ENCODE results near the gene ACACA. TPM values are rescaled to one million over a fixed set of nuclear protein-coding genes. Genes with fewer than 3 reads are reported as not detected.

The ACACA gene
- total and polyA plus RNA-seq, 2 donors (not counting 1 experiment from before 2014, with no cell fraction given): 45.2 to 123 TPM

GRCh38 chr17:37135576-37135975 is 271.1 kb downstream of the ACACA start:
- Histone ChIP-seq H3K27me3 (ENCODE audit: control insufficient read depth, insufficient read depth, low read length) (no peaks in the 10 kb centered on the region), H2AFZ (ENCODE audit: low read length) (no peak overlapping the region)
- DNase-seq (ENCODE audit: low read depth in 2 of 2): no peak

GRCh38 chr17:37134050-37134449 is 272.6 kb downstream of the ACACA start:
- Histone ChIP-seq H3K79me2 (ENCODE audit: control insufficient read depth, insufficient read depth, low read length) (no peaks in the 10 kb centered on the region), H4K20me1 (ENCODE audit: control insufficient read depth, extremely low read depth, insufficient read depth, low read length) (no peaks in the 10 kb centered on the region), H3K4me1 (ENCODE audit: control insufficient read depth, extremely low read depth, insufficient read depth, low read length) (peaks cover 2% of the 10 kb centered on the region), H3K9me3 (ENCODE audit: control insufficient read depth, insufficient read depth, low read depth, low read length) (no peaks in the 10 kb centered on the region), H3K36me3 (ENCODE audit: control insufficient read depth, insufficient read depth, low read length) (peaks cover 4% of the 10 kb centered on the region), H3K4me3 (replicated peaks in 1 of 4; ENCODE audit: control extremely low read depth in 1 of 4, insufficient read depth in 1 of 4, low read depth in 3 of 4, low read length in 4 of 4) (no peak overlapping the region), H3K9ac (ENCODE audit: insufficient read depth, low read length) (no peak overlapping the region), H3K27ac (ENCODE audit: insufficient read depth, low read length) (no peak overlapping the region), H3K4me2 (ENCODE audit: extremely low read depth, insufficient read depth, low read length) (no peak overlapping the region), H2AFZ (ENCODE audit: low read length) (no peak overlapping the region), H3K27me3 (ENCODE audit: control insufficient read depth, insufficient read depth, low read length) (no peaks in the 10 kb centered on the region)
- TF ChIP-seq CTCF (conservative IDR thresholded peaks at IDR 0.05 in 1 of 2, IDR thresholded peaks at IDR 0.05 in 1 of 2; ENCODE audit: low read depth in 1 of 2, low read length in 2 of 2) (no peak), EZH2 (IDR thresholded peaks at IDR 0.05; ENCODE audit: low read length, missing control alignments) (no peak)
- DNase-seq (ENCODE audit: low read depth in 2 of 2): no peak

More at GRCh38 chr17:37135576-37135975, 271.1 kb downstream of the ACACA start:
- TF ChIP-seq EZH2 (IDR thresholded peaks at IDR 0.05; ENCODE audit: low read length, missing control alignments) (no peak), CTCF (conservative IDR thresholded peaks at IDR 0.05 in 1 of 2, IDR thresholded peaks at IDR 0.05 in 1 of 2; ENCODE audit: low read depth in 1 of 2, low read length in 2 of 2) (no peak)
- Histone ChIP-seq H3K4me1 (ENCODE audit: control insufficient read depth, extremely low read depth, insufficient read depth, low read length) (peaks cover 2% of the 10 kb centered on the region), H3K79me2 (ENCODE audit: control insufficient read depth, insufficient read depth, low read length) (no peaks in the 10 kb centered on the region), H3K4me3 (replicated peaks in 1 of 4; ENCODE audit: control extremely low read depth in 1 of 4, insufficient read depth in 1 of 4, low read depth in 3 of 4, low read length in 4 of 4) (no peak overlapping the region), H3K4me2 (ENCODE audit: extremely low read depth, insufficient read depth, low read length) (no peak overlapping the region), H3K9me3 (ENCODE audit: control insufficient read depth, insufficient read depth, low read depth, low read length) (no peaks in the 10 kb centered on the region), H4K20me1 (ENCODE audit: control insufficient read depth, extremely low read depth, insufficient read depth, low read length) (no peaks in the 10 kb centered on the region), H3K27ac (ENCODE audit: insufficient read depth, low read length) (no peak overlapping the region), H3K9ac (ENCODE audit: insufficient read depth, low read length) (no peak overlapping the region), H3K36me3 (ENCODE audit: control insufficient read depth, insufficient read depth, low read length) (no peaks in the 10 kb centered on the region)

GRCh38 chr17:37133136-37133535 is 273.5 kb downstream of the ACACA start:
- Histone ChIP-seq H3K36me3 (ENCODE audit: control insufficient read depth, insufficient read depth, low read length) (peaks cover 5% of the 10 kb centered on the region), H2AFZ (ENCODE audit: low read length) (no peak overlapping the region), H3K4me2 (ENCODE audit: extremely low read depth, insufficient read depth, low read length) (no peak overlapping the region), H3K27ac (ENCODE audit: insufficient read depth, low read length) (no peak overlapping the region), H3K9ac (ENCODE audit: insufficient read depth, low read length) (no peak overlapping the region), H3K4me3 (replicated peaks in 1 of 4; ENCODE audit: control extremely low read depth in 1 of 4, insufficient read depth in 1 of 4, low read depth in 3 of 4, low read length in 4 of 4) (no peak overlapping the region), H3K27me3 (ENCODE audit: control insufficient read depth, insufficient read depth, low read length) (no peaks in the 10 kb centered on the region), H3K4me1 (ENCODE audit: control insufficient read depth, extremely low read depth, insufficient read depth, low read length) (peaks cover 2% of the 10 kb centered on the region), H4K20me1 (ENCODE audit: control insufficient read depth, extremely low read depth, insufficient read depth, low read length) (no peaks in the 10 kb centered on the region), H3K9me3 (ENCODE audit: control insufficient read depth, insufficient read depth, low read depth, low read length) (no peaks in the 10 kb centered on the region), H3K79me2 (ENCODE audit: control insufficient read depth, insufficient read depth, low read length) (no peaks in the 10 kb centered on the region)
- no peak for DNase-seq (ENCODE audit: low read depth in 2 of 2)
- TF ChIP-seq CTCF (conservative IDR thresholded peaks at IDR 0.05 in 1 of 2, IDR thresholded peaks at IDR 0.05 in 1 of 2; ENCODE audit: low read depth in 1 of 2, low read length in 2 of 2): no peak
- TF ChIP-seq EZH2 (IDR thresholded peaks at IDR 0.05; ENCODE audit: low read length, missing control alignments): no peak

Data from fibroblast of lung (primary cell).